GM12873 (cell line): ENCODE data around the gene MME.

Experiments
- TF ChIP-seq, protein P1 (sequence below): IDR thresholded peaks from 2 replicates; pipeline ENCODE4 v1.5.1; 2012; ENCODE audit warnings: low read depth, mild to moderate bottlenecking, moderate library complexity, low read length, control low read depth; ENCODE audit not compliant: insufficient read depth; ENCODE audit errors: missing control alignments

The MME gene

DNA sequence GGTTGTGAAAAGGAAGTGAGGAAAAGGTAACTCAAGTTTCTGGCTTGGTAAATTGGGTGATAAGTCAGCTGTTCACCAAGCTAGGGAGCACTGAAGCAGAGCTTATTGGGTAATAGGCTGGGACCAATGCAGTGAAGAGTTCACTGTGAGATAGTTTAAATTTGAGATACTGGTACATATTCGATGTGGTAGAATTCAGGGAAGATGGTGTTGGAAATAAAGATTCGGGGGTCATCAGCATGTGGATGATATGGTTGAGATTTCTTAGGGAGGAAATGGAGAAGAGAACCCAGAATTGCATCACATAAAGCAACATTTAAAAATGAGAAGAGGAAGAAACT lies 16.9 kb downstream of the MME start:
- TF ChIP-seq, protein P1, sequence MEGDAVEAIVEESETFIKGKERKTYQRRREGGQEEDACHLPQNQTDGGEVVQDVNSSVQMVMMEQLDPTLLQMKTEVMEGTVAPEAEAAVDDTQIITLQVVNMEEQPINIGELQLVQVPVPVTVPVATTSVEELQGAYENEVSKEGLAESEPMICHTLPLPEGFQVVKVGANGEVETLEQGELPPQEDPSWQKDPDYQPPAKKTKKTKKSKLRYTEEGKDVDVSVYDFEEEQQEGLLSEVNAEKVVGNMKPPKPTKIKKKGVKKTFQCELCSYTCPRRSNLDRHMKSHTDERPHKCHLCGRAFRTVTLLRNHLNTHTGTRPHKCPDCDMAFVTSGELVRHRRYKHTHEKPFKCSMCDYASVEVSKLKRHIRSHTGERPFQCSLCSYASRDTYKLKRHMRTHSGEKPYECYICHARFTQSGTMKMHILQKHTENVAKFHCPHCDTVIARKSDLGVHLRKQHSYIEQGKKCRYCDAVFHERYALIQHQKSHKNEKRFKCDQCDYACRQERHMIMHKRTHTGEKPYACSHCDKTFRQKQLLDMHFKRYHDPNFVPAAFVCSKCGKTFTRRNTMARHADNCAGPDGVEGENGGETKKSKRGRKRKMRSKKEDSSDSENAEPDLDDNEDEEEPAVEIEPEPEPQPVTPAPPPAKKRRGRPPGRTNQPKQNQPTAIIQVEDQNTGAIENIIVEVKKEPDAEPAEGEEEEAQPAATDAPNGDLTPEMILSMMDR: no peak

DNA sequence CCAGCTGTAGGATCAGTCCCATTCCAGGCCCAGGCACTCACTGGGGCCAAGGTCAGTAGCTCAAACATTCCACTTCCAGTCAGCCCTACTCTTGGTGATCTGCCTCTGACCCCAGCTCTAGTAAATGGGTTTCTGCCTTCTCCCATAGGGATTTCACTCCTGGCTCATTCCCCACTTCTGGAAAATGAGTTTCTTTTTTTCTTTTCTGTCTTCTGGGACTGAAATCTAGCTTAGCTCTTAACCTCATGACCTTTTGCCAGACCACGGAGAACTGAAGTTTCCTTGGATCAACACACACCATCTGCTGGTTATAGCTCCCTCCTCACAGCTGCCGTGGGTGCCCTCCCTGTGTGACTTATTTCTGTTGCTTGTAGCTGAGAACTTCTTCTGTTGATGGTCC lies 21.3 kb downstream of the MME start:
- TF ChIP-seq, protein P1: no peak

DNA sequence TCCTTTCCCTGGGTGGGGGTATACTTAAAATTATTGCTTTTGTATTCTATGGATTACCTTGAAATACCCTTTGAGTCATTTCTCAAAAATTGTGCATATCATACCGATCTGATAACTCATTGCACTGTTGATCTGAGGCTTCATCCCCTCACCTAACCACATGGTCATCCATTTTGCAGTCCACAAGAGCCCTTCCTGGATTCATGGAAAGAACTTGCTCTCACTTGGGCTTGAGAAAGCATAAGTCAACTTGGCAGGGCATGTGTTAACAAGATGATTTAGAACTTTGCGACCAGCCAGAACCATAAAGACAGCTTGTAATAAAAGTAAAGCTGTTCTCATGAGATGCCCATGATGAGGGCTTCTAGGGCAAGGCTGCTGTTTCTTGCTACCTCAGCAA lies 22.2 kb downstream of the MME start:
- TF ChIP-seq, protein P1: no peak

DNA sequence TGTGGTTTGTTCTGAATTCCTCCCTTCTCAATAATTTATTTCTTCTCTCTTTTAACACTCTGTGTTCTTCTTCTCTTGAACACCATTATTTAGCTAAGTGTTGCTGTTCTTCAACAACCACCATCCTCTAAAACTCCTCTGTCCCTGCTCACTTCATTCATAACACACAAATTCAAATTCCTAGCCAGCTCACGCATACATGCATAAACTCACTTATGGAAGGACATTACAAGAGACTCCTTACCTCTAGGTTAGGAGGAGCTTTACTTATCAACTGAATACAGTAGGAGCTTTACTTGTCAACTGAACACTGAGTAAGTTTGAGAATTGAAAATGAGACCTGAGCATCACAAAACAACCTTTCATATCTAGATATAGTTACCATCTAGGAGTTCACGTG lies 23.6 kb downstream of the MME start:
- TF ChIP-seq, protein P1: no peak

DNA sequence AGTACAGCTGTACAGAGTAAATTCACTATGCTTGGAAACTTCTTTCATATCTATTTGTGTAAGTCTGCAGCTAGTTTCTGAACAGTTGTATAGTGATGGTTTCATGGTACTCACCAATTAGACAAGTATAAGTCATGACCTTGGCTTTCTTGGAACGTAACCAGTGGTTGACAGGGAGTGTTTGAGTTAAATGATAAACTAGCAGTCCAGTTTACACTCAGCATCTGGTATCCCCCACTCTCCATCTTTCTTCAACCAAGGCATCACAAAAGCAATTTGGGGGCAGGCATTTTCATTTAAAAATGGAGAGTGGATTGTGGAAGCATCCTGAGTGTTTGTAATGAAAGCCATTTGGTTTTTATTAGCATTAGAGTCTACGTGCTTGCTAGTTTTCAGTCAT lies 26.0 kb downstream of the MME start:
- TF ChIP-seq, protein P1: no peak

DNA sequence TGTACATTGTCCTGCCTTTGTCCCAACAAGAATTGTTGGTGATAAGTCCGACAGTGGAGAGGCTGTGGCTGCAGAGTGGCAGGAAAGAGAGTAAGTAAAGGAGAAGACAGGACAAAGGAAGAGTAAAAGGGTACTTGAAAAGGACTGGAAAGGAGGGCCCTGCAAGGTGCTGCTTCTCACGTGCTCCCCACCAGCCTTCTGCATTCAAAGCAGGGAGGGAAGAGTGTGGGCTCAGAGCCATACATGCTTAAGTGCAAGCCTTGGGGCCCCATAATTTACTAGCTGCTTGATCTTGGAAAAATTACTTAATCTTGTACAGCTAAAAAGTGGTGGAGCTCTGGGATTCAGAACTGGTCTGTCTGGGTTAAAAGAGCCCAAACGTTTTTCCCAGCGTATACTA lies 29.9 kb downstream of the MME start:
- TF ChIP-seq, protein P1: no peak

DNA sequence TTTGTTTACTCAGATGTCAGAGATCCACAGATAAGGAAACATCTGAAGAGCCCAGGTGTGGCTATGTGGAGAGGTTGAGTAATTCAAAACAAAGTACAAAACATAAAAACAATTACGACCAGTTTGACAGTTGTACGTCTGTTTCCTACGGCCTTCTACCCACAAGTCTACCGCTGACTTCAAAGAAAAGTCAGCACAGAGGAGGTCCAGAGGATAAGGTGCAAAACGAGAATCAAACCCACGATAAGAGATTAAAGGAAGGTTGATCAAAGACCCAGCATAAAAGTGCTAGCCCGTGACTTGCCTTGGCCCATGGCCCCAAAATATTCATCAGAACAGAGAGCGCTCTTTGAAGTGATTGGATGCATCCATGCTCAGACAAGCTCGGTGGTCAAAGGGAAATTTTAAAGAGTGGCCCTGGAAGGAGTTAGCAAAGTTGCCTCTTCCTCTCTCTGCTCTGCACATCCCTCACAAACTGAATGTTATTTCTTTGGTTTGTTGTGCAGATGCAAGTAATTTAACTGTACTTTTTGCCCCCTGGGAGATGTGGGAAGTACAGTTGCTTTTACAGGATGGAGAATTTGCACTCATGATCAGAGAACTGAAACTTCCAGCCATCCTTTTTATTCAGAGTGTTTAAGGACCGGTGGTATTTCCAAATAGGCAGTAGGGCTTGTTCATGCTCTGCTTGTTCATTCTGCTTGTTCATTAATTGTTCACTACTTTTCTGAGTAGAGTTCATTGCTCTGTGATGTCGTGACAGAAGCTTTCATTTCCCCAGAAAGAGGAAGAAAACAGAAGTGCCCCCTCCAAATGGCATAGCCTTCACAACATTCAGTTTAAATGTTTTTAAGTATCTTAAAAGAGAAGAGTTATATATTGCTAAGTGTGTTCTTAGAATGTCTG lies 31.1 kb downstream of the MME start:
- TF ChIP-seq, protein P1: no peak
